A549 (cell line): ENCODE results near the gene CDK14. TPM values are rescaled to one million over a fixed set of nuclear protein-coding genes. Genes with fewer than 3 reads are reported as not detected.

Source experiments
- ATAC-seq, 2 experiments: fragments of 200-7000 bp in 1 of 2; fragments of >200 bp in 1 of 2; cut with Nextera tagmentation in 1 of 2; cut with Tn5 transposase in 1 of 2; 3 replicates each; pipeline versions ENCODE4 v1.8.0 to v1.9.1; 2018 to 2020; ENCODE audit warnings: mild to moderate bottlenecking in 1 of 2, moderate library complexity in 1 of 2
- CTCF ChIA-PET: fragments of 300-600 bp; sonication (Branson Sonifier 250); formaldehyde crosslinking; extraction: SDS; loops from one replicate; lab custom pipeline; 2021; ENCODE audit warnings: antibody characterized with exemption, inconsistent platforms; lab: Yijun Ruan, JAX
- POLR2A ChIA-PET: fragments of 350-600 bp; formaldehyde crosslinking; extraction: SDS; loops from one replicate; lab custom pipeline; 2021; ENCODE audit warnings: antibody characterized with exemption, inconsistent platforms; lab: Yijun Ruan, JAX
- DNase-seq, 2 experiments: peaks; one replicate each; pipeline versions ENCODE4 v3.0.0 to v3.0.0-alpha.2; 2011 to 2016; ENCODE audit warnings: low read depth in 1 of 2, low spot score in 1 of 2
- FAIRE-seq: peaks from 2 replicates; lab custom pipeline; 2011; peaks lifted over from hg19 to GRCh38; lab: Jason Lieb, UNC
- H3K27ac ChIP-seq, 2 experiments: fragments of >200 bp; sonication (Bioruptor Twin); formaldehyde crosslinking; 3 replicates each; pipeline ENCODE4 v1.5.1; 2016 to 2017
- H3K4me1 ChIP-seq: fragments of >200 bp; sonication (Bioruptor Twin); formaldehyde crosslinking; 3 replicates; pipeline ENCODE4 v1.6.1; 2016
- H3K4me2 ChIP-seq: fragments of >200 bp; sonication (Bioruptor Twin); formaldehyde crosslinking; 3 replicates; pipeline ENCODE4 v1.6.1; 2016
- H3K4me3 ChIP-seq: fragments of >200 bp; sonication (Bioruptor Twin); formaldehyde crosslinking; 3 replicates; pipeline ENCODE4 v1.5.1; 2016
- H3K9me3 ChIP-seq: fragments of >200 bp; sonication (Bioruptor Twin); formaldehyde crosslinking; 3 replicates; pipeline ENCODE4 v1.6.1; 2016
- CEBPB ChIP-seq, 2 experiments: fragments of >200 bp in 1 of 2; sonication (Bioruptor Twin) in 1 of 2; formaldehyde crosslinking in 1 of 2; IDR thresholded peaks; 2 replicates each; pipeline ENCODE4 v1.6.1; 2012 to 2016
- CHD2 ChIP-seq: fragments of 150-350 bp; IDR thresholded peaks from 2 replicates; pipeline ENCODE4 v1.6.1; 2014; ENCODE audit warnings: low read length; ENCODE audit not compliant: partially characterized antibody
- FOSB ChIP-seq: fragments of 250-450 bp; sonication (Bioruptor Pico); IDR thresholded peaks from 2 replicates; pipeline ENCODE4 v1.5.0; 2020; ENCODE audit warnings: mild to moderate bottlenecking, moderate library complexity
- FOXS1 ChIP-seq: fragments of 250-450 bp; sonication (Bioruptor Pico); IDR thresholded peaks from 2 replicates; pipeline ENCODE4 v1.5.0; 2020; ENCODE audit warnings: mild to moderate bottlenecking, moderate library complexity
- HDAC2 ChIP-seq: fragments of 200-600 bp; sonication (generic); IDR thresholded peaks from 2 replicates; pipeline ENCODE4 v1.6.1; 2016
- HMGXB4 ChIP-seq: fragments of 250-450 bp; sonication (Bioruptor Pico); IDR thresholded peaks from 2 replicates; pipeline ENCODE4 v1.5.0; 2021; ENCODE audit warnings: mild to moderate bottlenecking, moderate library complexity, borderline replicate concordance
- HOXB5 ChIP-seq: fragments of 250-450 bp; sonication (Bioruptor Pico); IDR thresholded peaks from 2 replicates; pipeline ENCODE4 v1.5.0; 2020; ENCODE audit warnings: mild to moderate bottlenecking, moderate library complexity
- JUN ChIP-seq, 2 experiments: fragments of >200 bp; sonication (Bioruptor Twin); formaldehyde crosslinking; IDR thresholded peaks; 2 replicates in 1 of 2; 3 replicates in 1 of 2; pipeline ENCODE4 v1.6.1; 2016 to 2017
- MAFK ChIP-seq: fragments of 450-650 bp; IDR thresholded peaks from 2 replicates; pipeline ENCODE4 v1.6.1; 2014; ENCODE audit not compliant: partially characterized antibody
- MAZ ChIP-seq: fragments of 150-350 bp; IDR thresholded peaks from 2 replicates; pipeline ENCODE4 v1.6.1; 2014; ENCODE audit warnings: antibody characterized with exemption, low read depth, low read length, borderline replicate concordance
- NPAS2 ChIP-seq: fragments of 250-450 bp; sonication (Bioruptor Pico); IDR thresholded peaks from 2 replicates; pipeline ENCODE4 v1.8.0; 2022; ENCODE audit warnings: mild to moderate bottlenecking, moderate library complexity, borderline replicate concordance
- PBX3 ChIP-seq: IDR thresholded peaks from 2 replicates; pipeline ENCODE4 v1.6.1; 2012
- PHF8 ChIP-seq: fragments of 200-600 bp; sonication (generic); IDR thresholded peaks from 2 replicates; pipeline ENCODE4 v1.6.1; 2016; ENCODE audit warnings: low read depth, mild to moderate bottlenecking, antibody characterized with exemption, moderate library complexity, borderline replicate concordance
- POLR2AphosphoS2 ChIP-seq: conservative IDR thresholded peaks from 2 replicates; pipeline ENCODE4 v1.6.1; 2012; ENCODE audit warnings: low read length, improper control_type of control experiment, inconsistent platforms
- RAD21 ChIP-seq, 2 experiments: fragments of >200 bp in 1 of 2; sonication (Bioruptor Twin) in 1 of 2; formaldehyde crosslinking in 1 of 2; IDR thresholded peaks in 1 of 2; conservative IDR thresholded peaks in 1 of 2; 2 replicates in 1 of 2; 3 replicates in 1 of 2; pipeline ENCODE4 v1.6.1; 2012 to 2018; ENCODE audit warnings: inconsistent platforms in 1 of 2
- RARB ChIP-seq: fragments of 250-450 bp; sonication (Bioruptor Pico); IDR thresholded peaks from 2 replicates; pipeline ENCODE4 v1.8.0; 2021; ENCODE audit warnings: mild to moderate bottlenecking, moderate library complexity
- RCOR1 ChIP-seq: fragments of 150-350 bp; IDR thresholded peaks from 2 replicates; pipeline ENCODE4 v1.6.1; 2014; ENCODE audit warnings: antibody characterized with exemption, low read length, low read depth
- ZC3H11A ChIP-seq: fragments of 450-650 bp; IDR thresholded peaks from 2 replicates; pipeline ENCODE4 v1.6.1; 2014; ENCODE audit warnings: antibody characterized with exemption, mild to moderate bottlenecking
- ZNF302 ChIP-seq: fragments of 250-450 bp; sonication (Bioruptor Pico); IDR thresholded peaks from 2 replicates; pipeline ENCODE4 v1.9.0; 2021; ENCODE audit warnings: inconsistent platforms, mild to moderate bottlenecking, moderate library complexity
- WGBS: methylation state at CpG from one replicate; pipeline ENCODE4 v1.1.6; 2017; ENCODE audit errors: missing lambda C conversion rate; 5-methylcytosine and 5-hydroxymethylcytosine counted together
- polyA plus RNA-seq, 4 experiments: library from polyadenylated mRNA; depleted of rRNA in 3 of 4; stranded (reverse); fragments of >200 nt; fragmentation: RNase III in 1 of 4; extraction: RNeasy Plus Mini Kit Qiagen cat#74134 plus additional on column Dnase treatment in 1 of 4; gene quantifications; 2 replicates in 3 of 4; 3 replicates in 1 of 4; pipeline ENCODE4 v1.2.3, GENCODE V29; 2011 to 2017
- TF ChIP-seq, protein P1 (sequence below): fragments of >200 bp; sonication (Bioruptor Twin); formaldehyde crosslinking; IDR thresholded peaks from 3 replicates; pipeline ENCODE4 v1.5.1; 2016
- TF ChIP-seq, protein P2 (sequence below): fragments of >200 bp; sonication (Bioruptor Twin); formaldehyde crosslinking; IDR thresholded peaks from 2 replicates; pipeline ENCODE4 v1.6.1; 2016

CDK14 gene
- polyA plus RNA-seq, 2 of the 4 experiments (the other 2 are of a cell fraction) = 0.21 to 0.23 TPM

DNA sequence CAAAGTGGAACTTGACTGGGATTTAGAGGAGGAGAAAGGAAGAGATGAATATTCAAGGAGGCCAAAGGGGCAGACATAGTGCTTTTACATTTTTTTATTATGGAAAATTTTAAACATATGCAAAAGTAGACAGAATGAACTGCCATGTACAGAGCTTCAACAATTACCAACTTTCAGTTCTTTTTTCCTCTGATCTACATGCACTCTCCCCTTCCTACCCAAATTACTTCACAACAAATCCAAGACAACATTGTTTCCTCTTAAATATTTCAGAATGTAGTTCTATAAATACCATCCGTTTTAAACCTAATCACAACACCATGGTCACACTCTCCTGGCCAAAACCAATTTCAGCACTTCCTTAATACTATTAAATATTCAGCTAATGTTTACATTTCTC, 584.6 kb downstream of the CDK14 start:
- Histone ChIP-seq H3K9me3 (no peaks in the 10 kb centered on the region), H3K4me3 (no peak overlapping the region), H3K4me1 (no peaks in the 10 kb centered on the region), H3K4me2 (no peak overlapping the region), H3K27ac (no peak overlapping the region)
- ATAC-seq (no peak), FAIRE-seq (no peak), DNase-seq (no peak)
- 0% methylated on average over 1 of the region's 1 CpG for WGBS
- POLR2A ChIA-PET = no interaction called here
- no peak for TF ChIP-seq POLR2AphosphoS2
- no peak for TF ChIP-seq NPAS2
- TF ChIP-seq HOXB5 (CRISPR knock-in tag) = no peak
- TF ChIP-seq FOXS1 = no peak
- TF ChIP-seq HMGXB4 = no peak
- TF ChIP-seq FOSB (CRISPR knock-in tag) = no peak
- TF ChIP-seq PHF8 = no peak
- no peak for TF ChIP-seq ZC3H11A
- TF ChIP-seq, protein P1, sequence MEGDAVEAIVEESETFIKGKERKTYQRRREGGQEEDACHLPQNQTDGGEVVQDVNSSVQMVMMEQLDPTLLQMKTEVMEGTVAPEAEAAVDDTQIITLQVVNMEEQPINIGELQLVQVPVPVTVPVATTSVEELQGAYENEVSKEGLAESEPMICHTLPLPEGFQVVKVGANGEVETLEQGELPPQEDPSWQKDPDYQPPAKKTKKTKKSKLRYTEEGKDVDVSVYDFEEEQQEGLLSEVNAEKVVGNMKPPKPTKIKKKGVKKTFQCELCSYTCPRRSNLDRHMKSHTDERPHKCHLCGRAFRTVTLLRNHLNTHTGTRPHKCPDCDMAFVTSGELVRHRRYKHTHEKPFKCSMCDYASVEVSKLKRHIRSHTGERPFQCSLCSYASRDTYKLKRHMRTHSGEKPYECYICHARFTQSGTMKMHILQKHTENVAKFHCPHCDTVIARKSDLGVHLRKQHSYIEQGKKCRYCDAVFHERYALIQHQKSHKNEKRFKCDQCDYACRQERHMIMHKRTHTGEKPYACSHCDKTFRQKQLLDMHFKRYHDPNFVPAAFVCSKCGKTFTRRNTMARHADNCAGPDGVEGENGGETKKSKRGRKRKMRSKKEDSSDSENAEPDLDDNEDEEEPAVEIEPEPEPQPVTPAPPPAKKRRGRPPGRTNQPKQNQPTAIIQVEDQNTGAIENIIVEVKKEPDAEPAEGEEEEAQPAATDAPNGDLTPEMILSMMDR = no peak
- TF ChIP-seq CEBPB (IDR thresholded peaks at IDR 0.05) = no peak
- TF ChIP-seq RAD21 (conservative IDR thresholded peaks at IDR 0.05 in 1 of 2, IDR thresholded peaks at IDR 0.05 in 1 of 2) = no peak
- TF ChIP-seq CHD2 = no peak
- TF ChIP-seq MAZ = no peak
- TF ChIP-seq, protein P2, sequence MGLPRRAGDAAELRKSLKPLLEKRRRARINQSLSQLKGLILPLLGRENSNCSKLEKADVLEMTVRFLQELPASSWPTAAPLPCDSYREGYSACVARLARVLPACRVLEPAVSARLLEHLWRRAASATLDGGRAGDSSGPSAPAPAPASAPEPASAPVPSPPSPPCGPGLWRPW = no peak
- TF ChIP-seq HDAC2 = no peak
- no peak for TF ChIP-seq MAFK
- no peak for TF ChIP-seq RARB
- no peak for TF ChIP-seq ZNF302 (CRISPR knock-in tag)
- CTCF ChIA-PET = no interaction called here

DNA sequence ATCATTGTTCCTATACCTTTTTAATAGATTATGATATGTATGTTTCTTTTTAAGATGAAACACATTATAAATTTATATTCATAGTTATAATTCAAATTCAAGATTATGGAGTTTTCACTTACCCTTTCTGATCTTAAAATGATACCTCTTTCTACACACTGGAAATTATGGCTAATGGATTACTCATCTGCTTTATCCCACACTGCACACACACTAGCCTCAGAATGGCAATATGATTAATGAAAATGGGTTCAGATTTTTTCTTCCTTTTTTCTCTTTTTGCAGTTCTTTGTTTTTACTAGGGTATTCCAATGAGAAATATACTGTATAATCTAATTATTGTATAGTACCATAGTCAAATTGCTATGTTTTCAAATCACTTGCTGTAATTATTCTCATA, 585.8 kb downstream of the CDK14 start:
- Histone ChIP-seq H3K4me2 (no peak overlapping the region), H3K27ac (no peak overlapping the region), H3K4me3 (no peak overlapping the region), H3K4me1 (no peaks in the 10 kb centered on the region), H3K9me3 (no peaks in the 10 kb centered on the region)
- ChIA-PET CTCF (no interaction called here), POLR2A (no interaction called here)
- ATAC-seq (no peak), DNase-seq (no peak), FAIRE-seq (no peak)
- no peak for TF ChIP-seq PBX3
- TF ChIP-seq RAD21 (conservative IDR thresholded peaks at IDR 0.05 in 1 of 2, IDR thresholded peaks at IDR 0.05 in 1 of 2) = no peak
- TF ChIP-seq JUN (IDR thresholded peaks at IDR 0.05) = no peak
- TF ChIP-seq RCOR1 = no peak
